KMS-11 (cell line): ENCODE data around the gene EYA3.

Source experiments
- H2AFZ ChIP-seq: fragments of 200-600 bp; sonication (generic); 2 replicates; pipeline ENCODE4 v1.6.1; 2016; ENCODE audit warnings: antibody characterized with exemption, mixed run types, low read depth
- H3K27ac ChIP-seq: fragments of 200-600 bp; sonication (generic); 2 replicates; pipeline ENCODE4 v1.6.1; 2016; ENCODE audit warnings: mild to moderate bottlenecking, mixed run types
- H3K27me3 ChIP-seq: fragments of 200-600 bp; sonication (generic); 2 replicates; pipeline ENCODE4 v1.6.1; 2017; ENCODE audit warnings: mild to moderate bottlenecking, low read depth, mixed run types, moderate library complexity; ENCODE audit not compliant: insufficient read depth
- H3K36me3 ChIP-seq: fragments of 200-600 bp; sonication (generic); 2 replicates; pipeline ENCODE4 v1.6.1; 2017; ENCODE audit warnings: mild to moderate bottlenecking, mixed run types; ENCODE audit not compliant: insufficient read depth
- H3K4me1 ChIP-seq: fragments of 200-600 bp; sonication (generic); 2 replicates; pipeline ENCODE4 v1.6.1; 2016; ENCODE audit warnings: mild to moderate bottlenecking, low read depth, mixed run types; ENCODE audit not compliant: poor library complexity, severe bottlenecking
- H3K4me2 ChIP-seq: fragments of 200-600 bp; sonication (generic); 2 replicates; pipeline ENCODE4 v1.7.0; 2016; ENCODE audit warnings: mild to moderate bottlenecking, mixed run types
- H3K4me3 ChIP-seq: fragments of 200-600 bp; sonication (generic); IDR thresholded peaks from 2 replicates; pipeline ENCODE4 v1.6.1; 2017; ENCODE audit warnings: low read depth, low read length, mixed read lengths; ENCODE audit not compliant: insufficient read depth
- H3K79me2 ChIP-seq: fragments of 200-600 bp; sonication (generic); 2 replicates; pipeline ENCODE4 v1.6.1; 2016; ENCODE audit warnings: low read depth, mixed run types; ENCODE audit not compliant: insufficient read depth
- H3K9ac ChIP-seq: fragments of 200-600 bp; sonication (generic); 2 replicates; pipeline ENCODE4 v1.6.1; 2016; ENCODE audit warnings: mild to moderate bottlenecking, mixed run types
- H4K20me1 ChIP-seq: fragments of 200-600 bp; sonication (generic); 2 replicates; pipeline ENCODE4 v1.6.1; 2016; ENCODE audit warnings: mild to moderate bottlenecking, mixed run types; ENCODE audit not compliant: insufficient read depth
- CTCF ChIP-seq: fragments of 200-600 bp; sonication (generic); conservative IDR thresholded peaks from 2 replicates; pipeline ENCODE4 v1.6.1; 2017; ENCODE audit warnings: low read depth, mild to moderate bottlenecking, antibody characterized with exemption, low read length, moderate library complexity, mixed read lengths

The EYA3 gene

GRCh38 chr1:28122183-28122582 is 33.8 kb upstream of the EYA3 start:
- no peaks in the 10 kb centered on the region for H3K4me1 ChIP-seq
- H2AFZ ChIP-seq: no peak overlapping the region
- H3K4me3 ChIP-seq: no peak overlapping the region
- no peaks in the 10 kb centered on the region for H4K20me1 ChIP-seq
- no peak overlapping the region for H3K27ac ChIP-seq
- H3K79me2 ChIP-seq: no peaks in the 10 kb centered on the region
- H3K27me3 ChIP-seq: no peaks in the 10 kb centered on the region
- H3K9ac ChIP-seq: no peak overlapping the region
- H3K36me3 ChIP-seq: no peaks in the 10 kb centered on the region
- H3K4me2 ChIP-seq: no peak overlapping the region
- no peak for TF ChIP-seq CTCF

GRCh38 chr1:28119556-28119955 is 31.1 kb upstream of the EYA3 start:
- H3K27me3 ChIP-seq: no peaks in the 10 kb centered on the region
- H2AFZ ChIP-seq: no peak overlapping the region
- no peaks in the 10 kb centered on the region for H3K4me1 ChIP-seq
- no peak for TF ChIP-seq CTCF
- H3K36me3 ChIP-seq: no peaks in the 10 kb centered on the region
- H3K4me3 ChIP-seq: no peak overlapping the region
- H3K4me2 ChIP-seq: no peak overlapping the region
- no peak overlapping the region for H3K9ac ChIP-seq
- no peaks in the 10 kb centered on the region for H4K20me1 ChIP-seq
- no peak overlapping the region for H3K27ac ChIP-seq
- H3K79me2 ChIP-seq: no peaks in the 10 kb centered on the region

GRCh38 chr1:28118640-28119307 is 30.4 kb upstream of the EYA3 start:
- H3K4me2 ChIP-seq: no peak overlapping the region
- H2AFZ ChIP-seq: no peak overlapping the region
- no peaks in the 10 kb centered on the region for H3K4me1 ChIP-seq
- H3K4me3 ChIP-seq: no peak overlapping the region
- H3K27me3 ChIP-seq: no peaks in the 10 kb centered on the region
- no peaks in the 10 kb centered on the region for H3K36me3 ChIP-seq
- no peaks in the 10 kb centered on the region for H3K79me2 ChIP-seq
- H3K27ac ChIP-seq: no peak overlapping the region
- TF ChIP-seq CTCF: no peak
- H3K9ac ChIP-seq: no peak overlapping the region
- H4K20me1 ChIP-seq: no peaks in the 10 kb centered on the region

GRCh38 chr1:28115267-28115666 is 26.9 kb upstream of the EYA3 start:
- Histone ChIP-seq H3K36me3 (no peaks in the 10 kb centered on the region), H3K9ac (no peak overlapping the region), H3K4me1 (no peaks in the 10 kb centered on the region), H3K4me3 (no peak overlapping the region), H3K27ac (no peak overlapping the region), H3K4me2 (no peak overlapping the region), H3K27me3 (no peaks in the 10 kb centered on the region), H4K20me1 (no peaks in the 10 kb centered on the region), H3K79me2 (no peaks in the 10 kb centered on the region), H2AFZ (no peak overlapping the region)
- TF ChIP-seq CTCF: no peak
